Endodermal cell (in vitro differentiated cells): ENCODE results near the gene ATP2A2. TPM values are rescaled to one million over a fixed set of nuclear protein-coding genes. Genes with fewer than 3 reads are reported as not detected.

ENCODE experiments used
- DNase-seq: peaks from one replicate; pipeline ENCODE4 v3.0.0-alpha.2; 2017
- H3K27ac ChIP-seq: 2 replicates; pipeline ENCODE4 v1.5.1; 2013; ENCODE audit warnings: mild to moderate bottlenecking, low read depth, low read length, moderate library complexity
- H3K27me3 ChIP-seq: 2 replicates; pipeline ENCODE4 v1.6.1; 2013; ENCODE audit warnings: mild to moderate bottlenecking, low read length, moderate library complexity; ENCODE audit not compliant: insufficient read depth, control insufficient read depth, poor library complexity, severe bottlenecking
- H3K36me3 ChIP-seq: 2 replicates; pipeline ENCODE4 v1.7.0; 2013; ENCODE audit warnings: mild to moderate bottlenecking, low read length, moderate library complexity; ENCODE audit not compliant: control insufficient read depth, insufficient read depth
- H3K4me1 ChIP-seq: one replicate; pipeline ENCODE4 v1.7.0; 2013; ENCODE audit warnings: low read length; ENCODE audit not compliant: control insufficient read depth, insufficient read depth
- H3K4me3 ChIP-seq: 2 replicates; pipeline ENCODE4 v1.5.1; 2013; ENCODE audit warnings: mild to moderate bottlenecking, low read length, moderate library complexity
- H3K9ac ChIP-seq: 2 replicates; pipeline ENCODE4 v1.6.1; 2013; ENCODE audit warnings: mild to moderate bottlenecking, low read length, moderate library complexity; ENCODE audit not compliant: poor library complexity, severe bottlenecking; ENCODE audit errors: extremely low read depth
- H3K9me3 ChIP-seq: 2 replicates; pipeline ENCODE4 v1.6.1; 2013; ENCODE audit warnings: mild to moderate bottlenecking, low read length, moderate library complexity; ENCODE audit not compliant: control insufficient read depth
- H3K27ac Mint-ChIP-seq: 2 replicates; pipeline ENCODE4 v1.8.0; 2020; ENCODE audit warnings: mixed read lengths
- H3K27me3 Mint-ChIP-seq: 2 replicates; pipeline ENCODE4 v1.8.0; 2021; ENCODE audit warnings: mild to moderate bottlenecking, mixed read lengths; ENCODE audit not compliant: insufficient read depth
- H3K36me3 Mint-ChIP-seq: 2 replicates; pipeline ENCODE4 v1.8.0; 2020; ENCODE audit warnings: low read depth, mixed read lengths
- H3K4me1 Mint-ChIP-seq: 2 replicates; pipeline ENCODE4 v1.8.0; 2020; ENCODE audit warnings: mixed read lengths
- H3K4me3 Mint-ChIP-seq: 2 replicates; pipeline ENCODE4 v1.8.0; 2020; ENCODE audit warnings: mild to moderate bottlenecking, moderate library complexity, mixed read lengths
- H3K9me3 Mint-ChIP-seq: 2 replicates; pipeline ENCODE4 v1.8.0; 2020; ENCODE audit warnings: mild to moderate bottlenecking, mixed read lengths
- CTCF ChIP-seq: fragments of 200-600 bp; sonication (generic); conservative IDR thresholded peaks from 2 replicates; pipeline ENCODE4 v1.5.0; 2021; ENCODE audit warnings: antibody characterized with exemption, mild to moderate bottlenecking
- WGBS, 2 experiments: methylation state at CpG; one replicate each; pipeline versions ENCODE4 v1.1.5 to v1.1.7; 2013; ENCODE audit warnings: missing lambda C conversion rate in 2 of 2, mixed read lengths in 1 of 2; ENCODE audit not compliant: insufficient coverage in 1 of 2, insufficient read length in 1 of 2; 5-methylcytosine and 5-hydroxymethylcytosine counted together
- total RNA-seq, 2 donors: library from RNA; stranded (reverse); fragmentation: NEBNext Ultra II Directional in 1 of 2; extraction: Animal tissue kit (Norgen Biotek cat#: 25700) in 1 of 2; gene quantifications; 2 replicates in 1 of 2; 3 replicates in 1 of 2; pipeline ENCODE4 v1.2.1, GENCODE V29; 2021

The ATP2A2 gene
- total RNA-seq, 2 donors from 2014 or later, result 151 to 235 TPM

DNA sequence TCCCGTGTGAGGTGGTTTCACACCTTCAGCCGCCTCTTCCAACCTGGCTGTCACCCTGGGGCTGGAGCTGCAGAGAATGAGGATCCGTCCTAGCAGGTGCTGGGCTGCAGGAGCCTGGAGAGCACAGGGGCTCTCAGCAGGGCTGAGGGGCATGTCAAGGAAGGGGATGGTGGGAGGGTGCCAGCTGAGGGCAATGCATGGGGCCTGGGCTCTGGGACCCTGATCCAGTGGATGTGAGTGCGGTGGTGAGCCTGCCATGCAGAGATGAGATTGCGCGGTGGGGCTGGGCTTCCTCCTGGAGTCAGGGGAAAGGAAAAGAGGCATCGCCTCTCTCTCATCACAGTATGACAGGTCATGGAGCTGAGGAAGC, 91.0 kb downstream of the ATP2A2 start:
- no peaks in the 10 kb centered on the region for H3K27me3 ChIP-seq
- peaks cover 66% of the 10 kb centered on the region for H3K36me3 ChIP-seq
- WGBS, 2 experiments, result 92 to 96% methylated on average over 6 to 7 of the region's 7 CpGs
- Mint-ChIP-seq H3K36me3 (peaks cover 50% of the 10 kb centered on the region), H3K9me3 (no peaks in the 10 kb centered on the region), H3K27ac (peak overlapping the region; percentile 21), H3K27me3 (no peaks in the 10 kb centered on the region), H3K4me3 (no peak overlapping the region), H3K4me1 (no peaks in the 10 kb centered on the region)
- H3K4me3 ChIP-seq, result no peak overlapping the region
- no peak for TF ChIP-seq CTCF
- H3K27ac ChIP-seq, result no peak overlapping the region
- H3K9me3 ChIP-seq, result no peaks in the 10 kb centered on the region
- DNase-seq, result peak; percentile 55
- H3K4me1 ChIP-seq, result no peaks in the 10 kb centered on the region
- H3K9ac ChIP-seq, result no peak overlapping the region

DNA sequence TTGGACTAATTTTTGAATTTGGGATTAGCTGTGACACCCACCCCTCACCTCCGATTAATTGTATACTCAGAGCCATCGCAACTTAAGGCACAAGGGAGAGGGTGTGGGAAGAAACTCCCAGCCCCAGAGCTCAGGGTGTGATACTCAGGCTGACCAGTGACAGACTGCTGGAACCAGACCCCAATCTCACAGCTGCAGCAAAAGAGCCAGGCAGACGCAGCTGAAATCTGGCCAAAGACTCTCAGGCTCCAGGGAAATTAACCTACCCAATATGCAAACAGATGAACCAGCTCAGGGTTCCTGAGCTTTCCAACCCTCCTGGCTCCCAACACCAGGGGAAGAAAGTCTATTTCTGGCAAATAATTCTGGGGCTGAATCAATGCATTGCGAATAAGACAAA, 92.0 kb downstream of the ATP2A2 start:
- Histone ChIP-seq H3K4me3 (no peak overlapping the region), H3K27me3 (no peaks in the 10 kb centered on the region), H3K9ac (no peak overlapping the region), H3K9me3 (no peaks in the 10 kb centered on the region), H3K27ac (no peak overlapping the region), H3K36me3 (peaks cover 73% of the 10 kb centered on the region), H3K4me1 (no peaks in the 10 kb centered on the region)
- no peak for DNase-seq
- H3K4me1 Mint-ChIP-seq, result no peaks in the 10 kb centered on the region
- no peak for TF ChIP-seq CTCF
- H3K27me3 Mint-ChIP-seq, result no peaks in the 10 kb centered on the region
- WGBS, 2 experiments, result 96 to 100% methylated on average over 3 to 4 of the region's 4 CpGs
- H3K4me3 Mint-ChIP-seq, result no peak overlapping the region
- peak overlapping the region; percentile 27 for H3K27ac Mint-ChIP-seq
- peaks cover 58% of the 10 kb centered on the region for H3K36me3 Mint-ChIP-seq
- no peaks in the 10 kb centered on the region for H3K9me3 Mint-ChIP-seq

DNA sequence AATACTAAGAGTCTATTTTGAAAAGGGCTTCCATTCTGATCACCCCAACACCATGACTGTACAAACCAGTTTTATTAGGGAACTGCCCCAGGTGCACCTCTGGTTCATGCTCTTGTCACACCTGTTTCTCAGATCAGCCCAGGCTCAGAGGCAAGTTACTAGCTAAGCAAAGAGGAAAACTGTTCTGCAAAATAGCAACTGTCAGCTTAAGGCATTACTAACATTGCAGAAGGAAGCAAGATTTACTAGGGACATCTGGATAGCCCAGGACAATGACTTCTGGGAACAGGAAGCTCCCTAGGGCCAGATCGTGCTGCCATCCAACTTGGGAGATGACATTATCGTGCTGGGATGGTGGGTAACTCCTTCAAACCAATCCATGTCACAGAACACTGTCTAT, 92.4 kb downstream of the ATP2A2 start:
- no peaks in the 10 kb centered on the region for H3K9me3 ChIP-seq
- Mint-ChIP-seq H3K4me3 (no peak overlapping the region), H3K36me3 (peaks cover 62% of the 10 kb centered on the region), H3K9me3 (no peaks in the 10 kb centered on the region), H3K27me3 (no peaks in the 10 kb centered on the region), H3K4me1 (no peaks in the 10 kb centered on the region), H3K27ac (peak overlapping the region; percentile 27)
- H3K36me3 ChIP-seq, result peaks cover 77% of the 10 kb centered on the region
- H3K27me3 ChIP-seq, result no peaks in the 10 kb centered on the region
- DNase-seq, result no peak
- H3K9ac ChIP-seq, result no peak overlapping the region
- TF ChIP-seq CTCF, result no peak
- H3K4me1 ChIP-seq, result no peaks in the 10 kb centered on the region
- H3K4me3 ChIP-seq, result no peak overlapping the region
- H3K27ac ChIP-seq, result no peak overlapping the region
- WGBS, 2 experiments, result 83 to 88% methylated on average over 1 to 2 of the region's 2 CpGs
